Effector memory CD8-positive, alpha-beta T cell (primary cell): ENCODE data around the gene SLC31A2.
A peak's percentile ranks its signal among the peaks of the same experiment; 100 is the strongest.
"Not testable (repeated sequence)": the region's sequence is repeated elsewhere in the genome, so short reads cannot be mapped to it uniquely, and the experiment has no call there.

Source experiments
- ATAC-seq: fragments of 150-1000 bp; cut with Tn5 transposase; replicated peaks from 2 replicates; pipeline ENCODE4 v1.10.0; 2021; ENCODE audit warnings: mild to moderate bottlenecking, moderate library complexity
- DNase-seq, 3 experiments: peaks; one replicate each; pipeline ENCODE4 v3.0.0; 2021
- H3K27ac Mint-ChIP-seq, 2 donors: one replicate each; pipeline ENCODE4 v1.8.0; 2022; ENCODE audit warnings: mild to moderate bottlenecking in 2 of 2, mixed read lengths in 2 of 2, moderate library complexity in 2 of 2
- H3K27me3 Mint-ChIP-seq, 2 donors: one replicate each; pipeline ENCODE4 v1.8.0; 2022; ENCODE audit warnings: mixed read lengths in 2 of 2
- H3K36me3 Mint-ChIP-seq: one replicate; pipeline ENCODE4 v1.8.0; 2022; ENCODE audit warnings: mild to moderate bottlenecking, moderate library complexity, mixed read lengths; ENCODE audit not compliant: insufficient read depth
- H3K4me1 Mint-ChIP-seq, 2 donors: one replicate each; pipeline ENCODE4 v1.8.0; 2022; ENCODE audit warnings: low read depth in 2 of 2, mixed read lengths in 2 of 2
- H3K4me3 Mint-ChIP-seq, 2 donors: one replicate each; pipeline ENCODE4 v1.8.0; 2022; ENCODE audit warnings: mild to moderate bottlenecking in 2 of 2, mixed read lengths in 2 of 2, moderate library complexity in 2 of 2
- H3K9me3 Mint-ChIP-seq, 2 donors: one replicate each; pipeline ENCODE4 v1.8.0; 2022; ENCODE audit warnings: mixed read lengths in 2 of 2

Gene SLC31A2

DNA sequence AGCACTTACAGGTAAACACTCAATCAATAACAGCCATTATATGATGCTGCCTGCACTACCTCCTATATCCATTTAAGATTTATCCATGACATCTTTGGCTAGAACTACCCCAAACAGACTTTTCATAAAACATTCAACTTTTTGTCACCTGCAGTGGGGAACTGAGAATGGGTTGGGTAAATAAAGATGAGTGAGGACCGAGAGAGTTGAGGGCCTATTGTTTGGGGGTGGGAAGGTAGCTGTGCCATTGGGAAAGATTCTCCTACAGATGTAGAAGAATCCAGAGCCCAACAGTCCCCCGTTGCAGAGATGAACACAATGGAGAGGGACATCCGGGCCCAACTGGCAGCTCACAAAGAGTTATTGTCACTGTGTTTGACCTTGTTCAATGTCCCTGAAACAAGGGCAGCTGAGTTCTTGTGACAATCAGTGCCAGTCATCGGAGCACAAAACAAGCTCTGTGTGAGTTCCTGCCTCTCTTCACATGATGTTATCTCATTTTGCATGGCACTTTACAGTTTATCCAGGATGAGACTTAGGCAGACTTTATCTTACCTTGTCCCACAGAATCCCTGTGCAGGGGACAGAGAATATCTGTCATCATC is 11.5 kb upstream of the SLC31A2 start:
- Mint-ChIP-seq H3K9me3 (peaks cover 0 to 2% of the 10 kb centered on the region in 2 donors), H3K27me3 (peaks cover 47% of the 10 kb centered on the region in 2 donors), H3K36me3 (no peaks in the 10 kb centered on the region), H3K4me3 (no peak overlapping the region), H3K27ac (no peak overlapping the region), H3K4me1 (no peaks in the 10 kb centered on the region)
- ATAC-seq (no peak), DNase-seq (no peak)

DNA sequence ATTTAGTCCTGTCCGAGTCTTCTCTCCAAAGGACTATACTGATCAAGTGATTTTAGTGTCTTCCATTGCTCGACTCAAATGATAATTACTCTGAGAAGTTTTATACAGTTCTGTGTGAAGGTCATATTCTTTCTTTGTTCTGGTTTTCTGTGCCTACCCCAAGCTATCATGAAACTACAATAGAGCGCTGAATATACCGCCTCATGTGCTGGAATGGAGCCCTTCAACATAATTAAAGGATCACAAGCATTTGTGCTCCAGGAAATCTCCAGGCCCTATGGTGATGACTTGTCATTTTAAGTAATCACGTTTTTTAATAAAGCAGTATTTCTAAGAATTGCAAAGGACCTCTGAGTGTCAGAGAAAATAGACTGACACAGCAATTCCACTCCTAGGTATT is 10.9 kb upstream of the SLC31A2 start:
- no peak overlapping the region for H3K27ac Mint-ChIP-seq
- no peaks in the 10 kb centered on the region for H3K36me3 Mint-ChIP-seq
- peaks cover 53% of the 10 kb centered on the region in 2 donors for H3K27me3 Mint-ChIP-seq
- H3K9me3 Mint-ChIP-seq: peaks cover 0 to 2% of the 10 kb centered on the region in 2 donors
- DNase-seq: no peak
- no peak overlapping the region for H3K4me3 Mint-ChIP-seq
- no peak for ATAC-seq
- H3K4me1 Mint-ChIP-seq: no peaks in the 10 kb centered on the region

DNA sequence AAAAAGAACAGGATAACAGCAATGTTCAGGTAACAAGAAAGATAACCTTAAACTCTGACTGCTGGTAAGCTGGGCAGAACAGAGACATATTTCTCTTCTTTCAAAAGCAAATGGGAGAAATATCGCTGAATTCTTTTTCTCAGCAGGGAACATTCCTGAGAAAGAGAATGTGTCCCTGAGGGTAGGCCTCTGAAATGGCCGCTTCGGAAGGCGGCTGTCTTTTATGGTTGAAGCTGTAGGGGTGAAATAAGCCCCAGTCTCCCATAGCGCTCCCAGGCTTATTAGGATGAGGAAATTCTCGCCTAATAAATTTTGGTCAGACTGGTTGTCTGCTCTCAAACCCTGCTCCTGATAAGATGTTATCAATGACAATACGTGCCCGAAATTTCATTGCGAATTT is 9.9 kb upstream of the SLC31A2 start:
- not testable (repeated sequence) for H3K4me3 Mint-ChIP-seq, H3K9me3 Mint-ChIP-seq, DNase-seq, H3K4me1 Mint-ChIP-seq, ATAC-seq, H3K36me3 Mint-ChIP-seq, H3K27ac Mint-ChIP-seq
- H3K27me3 Mint-ChIP-seq: peaks cover 55 to 57% of the 10 kb centered on the region in 2 donors

DNA sequence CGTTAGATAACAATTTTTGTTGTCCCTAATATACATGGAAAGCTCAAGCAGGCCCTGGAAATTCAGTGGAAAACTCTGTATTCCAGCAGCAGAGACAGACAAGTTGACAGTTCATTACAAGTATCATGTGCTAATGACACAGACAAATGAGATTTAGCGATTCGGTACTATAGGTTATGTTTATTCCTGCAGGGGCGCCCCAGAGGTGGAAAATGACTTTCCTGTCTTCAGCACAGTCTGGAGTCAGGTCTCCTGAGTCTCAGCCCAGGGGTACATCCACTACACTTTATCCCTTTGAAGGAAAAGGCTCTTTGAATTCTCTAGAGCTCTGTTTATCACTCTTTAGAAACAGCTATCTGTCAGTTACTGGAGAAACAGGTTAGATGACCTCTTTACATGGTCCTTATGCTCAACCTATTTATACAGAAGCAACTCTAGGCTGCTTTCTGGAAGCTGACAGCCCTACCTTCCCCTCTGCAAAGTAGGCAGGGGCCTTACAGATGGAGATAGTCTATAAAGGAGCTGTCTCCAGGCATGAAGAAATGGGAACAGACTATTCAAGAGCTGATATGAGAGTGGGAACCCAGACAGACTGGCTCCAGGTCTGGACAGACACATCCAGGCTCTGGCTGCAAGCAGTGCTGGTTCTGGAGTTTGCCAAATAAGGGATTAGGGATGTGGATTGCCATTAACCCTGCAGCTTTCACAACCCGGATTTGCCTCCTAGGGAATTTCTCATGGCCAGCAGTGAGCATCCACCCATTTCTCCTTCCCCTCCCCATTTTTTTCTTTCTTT is 7.2 kb upstream of the SLC31A2 start:
- Mint-ChIP-seq H3K4me3 (no peak overlapping the region), H3K27me3 (peaks cover 47 to 49% of the 10 kb centered on the region in 2 donors), H3K4me1 (no peaks in the 10 kb centered on the region), H3K27ac (no peak overlapping the region), H3K36me3 (no peaks in the 10 kb centered on the region), H3K9me3 (peaks cover 0 to 2% of the 10 kb centered on the region in 2 donors)
- ATAC-seq (no peak), DNase-seq (no peak)

DNA sequence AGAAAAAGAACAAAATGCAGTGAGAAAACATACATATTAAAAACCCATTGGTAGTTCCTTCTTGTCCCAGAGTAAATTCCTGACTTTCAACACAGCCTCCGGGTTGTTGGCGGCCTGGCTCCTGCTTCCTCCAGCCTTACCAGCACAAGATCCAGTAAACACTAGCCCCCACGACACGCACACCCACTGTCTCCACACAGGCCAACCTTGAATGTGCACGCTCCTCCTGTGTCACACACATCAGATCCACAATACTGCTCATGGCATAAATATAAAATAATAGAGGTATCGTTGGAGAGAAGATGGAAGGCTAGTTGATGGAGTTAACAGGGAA is 2.5 kb upstream of the SLC31A2 start:
- no peak for ATAC-seq
- Mint-ChIP-seq H3K27ac (no peak overlapping the region), H3K27me3 (peaks cover 24 to 32% of the 10 kb centered on the region in 2 donors), H3K9me3 (no peaks in the 10 kb centered on the region), H3K36me3 (peaks cover 8% of the 10 kb centered on the region), H3K4me1 (peaks cover 12 to 14% of the 10 kb centered on the region in 2 donors), H3K4me3 (no peak overlapping the region)
- no peak for DNase-seq

DNA sequence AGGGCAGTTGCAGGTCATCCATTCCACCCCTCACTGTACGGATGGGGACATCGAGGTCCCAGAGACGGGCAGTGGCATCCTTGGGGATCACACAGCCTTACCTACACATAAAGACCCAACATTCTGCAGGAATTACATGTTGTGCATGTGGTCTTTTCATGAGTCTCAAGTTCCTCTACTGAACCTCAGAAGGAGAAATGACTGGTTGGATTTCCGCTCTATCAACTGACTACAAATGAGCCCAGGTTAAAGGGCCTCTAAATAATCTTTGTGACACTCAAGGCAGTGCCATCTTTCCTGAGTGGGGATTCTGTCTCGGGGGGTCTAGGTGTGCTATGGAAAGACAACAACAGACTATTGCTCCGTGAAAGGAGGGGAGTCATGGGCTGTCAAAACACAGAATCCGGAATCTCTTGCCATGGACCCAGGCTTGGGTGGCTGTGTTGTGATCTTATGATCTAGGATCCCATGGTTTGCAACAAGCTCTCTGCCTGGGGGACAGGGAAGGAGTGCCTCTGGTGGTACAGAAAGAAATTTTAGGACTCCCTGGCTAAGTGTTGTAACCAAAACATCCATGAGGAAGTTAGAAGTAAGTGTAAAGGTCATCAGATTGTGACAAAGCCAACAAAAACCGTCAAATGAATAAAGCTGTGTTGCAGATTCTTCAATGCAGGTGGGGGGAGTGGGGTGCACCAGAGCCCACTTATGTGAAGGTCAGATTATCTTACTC is 1.9 kb upstream of the SLC31A2 start:
- DNase-seq: no peak
- peaks cover 8% of the 10 kb centered on the region for H3K36me3 Mint-ChIP-seq
- no peak overlapping the region for H3K4me3 Mint-ChIP-seq
- ATAC-seq: no peak
- H3K4me1 Mint-ChIP-seq: peaks cover 12 to 14% of the 10 kb centered on the region in 2 donors
- H3K27ac Mint-ChIP-seq: no peak overlapping the region
- no peaks in the 10 kb centered on the region for H3K9me3 Mint-ChIP-seq
- peaks cover 24 to 28% of the 10 kb centered on the region in 2 donors for H3K27me3 Mint-ChIP-seq

DNA sequence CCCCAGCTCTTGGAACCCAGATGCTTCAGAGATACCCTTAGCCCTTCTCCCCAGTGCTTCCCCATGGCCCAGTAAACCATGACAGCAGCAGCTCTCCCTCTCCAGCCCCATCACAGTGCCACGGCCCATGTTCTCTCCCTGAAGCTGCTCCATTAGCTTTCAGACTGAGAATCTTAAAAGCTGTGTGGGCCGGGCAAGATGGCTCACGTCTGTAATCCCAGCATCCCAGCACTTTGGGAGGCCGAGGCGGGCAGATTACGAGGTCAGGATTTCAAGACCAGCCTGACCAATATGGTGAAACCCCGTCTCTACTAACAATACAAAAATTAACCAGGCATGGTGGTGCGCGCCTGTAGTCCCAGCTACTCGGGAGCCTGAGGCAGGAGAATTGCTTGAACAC is 1.2 kb upstream of the SLC31A2 start:
- not testable (repeated sequence) for H3K27ac Mint-ChIP-seq, H3K4me3 Mint-ChIP-seq, H3K36me3 Mint-ChIP-seq, ATAC-seq, DNase-seq, H3K9me3 Mint-ChIP-seq
- peaks cover 12 to 14% of the 10 kb centered on the region in 2 donors for H3K4me1 Mint-ChIP-seq
- H3K27me3 Mint-ChIP-seq: peaks cover 19 to 22% of the 10 kb centered on the region in 2 donors

DNA sequence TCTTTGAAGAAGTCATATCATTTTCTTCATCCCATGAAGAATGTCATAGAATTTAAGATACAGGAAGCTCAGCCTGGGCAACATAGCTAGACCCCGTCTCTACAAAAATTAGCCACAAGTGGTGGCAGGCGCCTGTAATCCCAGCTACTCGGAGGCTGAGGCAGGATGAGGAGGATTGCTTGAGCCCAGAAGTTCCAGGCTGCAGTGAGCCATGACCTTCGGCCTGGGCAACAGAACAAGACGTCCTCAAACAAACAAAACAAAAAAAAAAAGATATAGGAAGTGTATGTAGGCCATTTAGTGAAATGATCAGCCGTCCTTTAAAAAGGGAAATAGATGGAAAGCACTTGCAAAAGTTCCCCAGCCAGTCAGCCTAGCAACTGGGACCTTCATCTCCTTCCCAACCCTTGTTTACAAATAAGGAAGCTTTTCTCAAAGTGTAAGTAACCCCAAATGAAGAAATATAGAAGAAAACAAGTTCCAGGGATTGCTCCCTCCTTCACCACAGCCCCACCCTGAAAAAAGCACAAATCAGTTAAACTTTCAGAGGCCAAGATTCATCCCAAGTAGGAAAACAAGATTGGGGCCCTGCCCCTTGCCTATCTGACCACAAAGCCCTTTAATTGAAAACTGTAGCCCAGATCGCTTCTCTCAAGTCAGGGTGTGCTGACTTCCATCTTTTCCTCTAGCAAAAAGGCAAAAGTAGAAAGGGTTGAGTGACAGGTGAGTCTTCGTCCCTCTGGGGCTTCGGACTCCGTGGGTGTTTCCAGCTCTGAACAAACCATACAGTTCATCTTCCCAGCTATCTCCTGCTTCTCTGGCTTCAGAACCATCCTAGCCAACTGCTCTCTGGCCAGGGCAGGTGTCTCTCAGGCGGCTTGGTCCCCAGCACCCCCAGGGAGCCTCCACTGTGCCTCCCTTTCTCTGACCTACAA is 1.2 kb downstream of the SLC31A2 start:
- Mint-ChIP-seq H3K27me3 (no peaks in the 10 kb centered on the region), H3K9me3 (no peaks in the 10 kb centered on the region), H3K36me3 (peaks cover 8% of the 10 kb centered on the region), H3K4me3 (peak overlapping the region; percentile 78 to 80), H3K27ac (peak overlapping the region; percentile 73 to 77), H3K4me1 (peaks cover 23 to 26% of the 10 kb centered on the region in 2 donors)
- DNase-seq (no peak), ATAC-seq (no peak)

DNA sequence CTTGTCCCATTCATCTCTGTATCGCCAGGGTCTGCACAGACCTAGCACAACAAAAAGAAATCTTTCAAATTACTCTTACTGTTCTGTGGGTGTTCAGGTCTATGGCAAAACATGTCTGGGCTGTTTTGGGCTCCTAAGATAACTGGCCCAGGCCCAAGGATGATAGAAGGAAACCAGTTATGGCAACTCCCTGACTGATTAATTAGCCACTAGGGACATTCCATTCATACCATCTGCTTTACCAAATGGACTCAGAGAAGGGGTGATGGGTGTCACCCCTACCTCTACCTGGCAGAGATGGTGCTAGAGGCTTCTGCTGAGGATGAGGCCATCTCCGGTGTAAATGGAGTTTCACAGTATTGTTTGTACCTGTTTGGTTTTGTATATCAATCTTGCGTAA is 1.9 kb downstream of the SLC31A2 start:
- H3K4me1 Mint-ChIP-seq: peaks cover 25 to 28% of the 10 kb centered on the region in 2 donors
- H3K4me3 Mint-ChIP-seq: peak overlapping the region; percentile 78 to 80
- peaks cover 8% of the 10 kb centered on the region for H3K36me3 Mint-ChIP-seq
- ATAC-seq: no peak
- DNase-seq: no peak
- H3K27ac Mint-ChIP-seq: peak overlapping the region; percentile 11 to 27
- H3K9me3 Mint-ChIP-seq: no peaks in the 10 kb centered on the region
- H3K27me3 Mint-ChIP-seq: no peaks in the 10 kb centered on the region

DNA sequence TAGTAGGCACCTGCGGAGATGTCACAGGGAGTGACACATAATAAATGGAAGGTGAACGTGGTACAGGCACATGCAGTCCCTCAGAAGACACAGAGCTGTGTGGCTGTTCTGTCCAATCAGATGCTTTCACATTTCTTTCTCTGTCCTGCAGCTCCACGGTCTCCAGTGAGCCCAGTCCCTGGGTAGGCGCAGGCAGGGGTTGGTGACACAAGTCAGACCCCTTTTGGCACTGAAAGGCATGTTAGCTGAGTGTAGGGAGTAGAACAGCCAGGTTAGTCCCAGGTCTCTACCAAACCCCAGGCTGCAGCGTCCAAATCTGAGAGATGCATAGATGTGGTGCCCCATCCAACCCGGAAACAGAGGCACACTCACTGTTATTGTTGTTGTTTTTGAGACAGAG is 2.8 kb downstream of the SLC31A2 start:
- Mint-ChIP-seq H3K27ac (peak overlapping the region in 1 of 2 donors; percentile 38), H3K9me3 (no peaks in the 10 kb centered on the region), H3K4me3 (no peak overlapping the region), H3K36me3 (peaks cover 8% of the 10 kb centered on the region), H3K27me3 (no peaks in the 10 kb centered on the region), H3K4me1 (peaks cover 25 to 28% of the 10 kb centered on the region in 2 donors)
- DNase-seq: no peak
- ATAC-seq: no peak

DNA sequence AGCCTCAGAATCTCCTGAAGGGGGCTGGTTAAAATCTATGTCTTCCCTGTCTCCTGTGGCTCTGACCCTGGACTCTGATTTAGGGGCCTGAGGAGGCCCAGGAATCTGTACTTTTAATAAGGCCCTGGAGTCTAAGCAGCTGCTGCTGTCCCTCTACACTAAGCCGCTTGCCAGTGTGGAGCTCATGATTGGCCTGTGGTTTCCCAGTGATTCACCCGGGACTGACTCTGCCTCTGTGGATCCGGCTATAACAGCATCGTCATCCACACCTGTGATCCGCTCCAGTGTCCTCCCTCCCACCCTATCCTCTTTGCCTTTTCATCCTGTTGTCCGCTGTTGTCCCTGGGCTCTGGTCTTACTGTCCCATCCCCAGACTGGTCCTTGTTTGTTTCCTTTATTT is 3.7 kb downstream of the SLC31A2 start:
- Mint-ChIP-seq H3K4me1 (peaks cover 25 to 28% of the 10 kb centered on the region in 2 donors), H3K27ac (peak overlapping the region in 1 of 2 donors; percentile 81)
- no peak for DNase-seq

DNA sequence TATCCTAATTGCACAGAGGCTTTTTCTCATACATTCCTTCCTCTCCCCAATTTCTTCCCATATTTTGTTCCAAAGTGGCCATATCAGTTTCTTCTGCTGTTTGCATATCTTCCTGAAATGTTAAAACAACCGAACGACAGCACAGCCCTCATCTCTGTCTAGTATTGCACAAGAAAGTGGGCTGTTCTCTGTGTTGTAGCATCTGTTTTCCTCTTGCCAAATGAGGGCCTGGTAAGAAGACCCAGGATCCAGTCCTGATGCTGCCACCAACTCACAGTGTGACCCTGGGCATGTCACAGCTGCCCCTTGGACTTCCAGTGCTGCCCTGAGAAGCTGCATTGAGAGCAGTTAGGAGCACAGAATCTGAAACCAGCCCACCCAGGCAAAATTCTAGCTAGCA is 4.1 kb downstream of the SLC31A2 start:
- H3K36me3 Mint-ChIP-seq: peaks cover 10% of the 10 kb centered on the region
- no peaks in the 10 kb centered on the region for H3K9me3 Mint-ChIP-seq
- DNase-seq (no peak), ATAC-seq (no peak)
- H3K27ac Mint-ChIP-seq: peak overlapping the region in 1 of 2 donors; percentile 81
- peaks cover 25 to 28% of the 10 kb centered on the region in 2 donors for H3K4me1 Mint-ChIP-seq
- H3K4me3 Mint-ChIP-seq: no peak overlapping the region
- H3K27me3 Mint-ChIP-seq: no peaks in the 10 kb centered on the region

More for the DNA sequence above, 3.7 kb downstream of the SLC31A2 start:
- Mint-ChIP-seq H3K4me3 (no peak overlapping the region), H3K9me3 (no peaks in the 10 kb centered on the region), H3K36me3 (peaks cover 10% of the 10 kb centered on the region), H3K27me3 (no peaks in the 10 kb centered on the region)
- no peak for ATAC-seq
